ENCODE results near the gene PRMT7. TPM values are rescaled to one million over a fixed set of nuclear protein-coding genes. Genes with fewer than 3 reads are reported as not detected.

PRMT7 gene
- total RNA-seq, 2 experiments from 2014 or later: 50.4 to 52.2 TPM

DNA sequence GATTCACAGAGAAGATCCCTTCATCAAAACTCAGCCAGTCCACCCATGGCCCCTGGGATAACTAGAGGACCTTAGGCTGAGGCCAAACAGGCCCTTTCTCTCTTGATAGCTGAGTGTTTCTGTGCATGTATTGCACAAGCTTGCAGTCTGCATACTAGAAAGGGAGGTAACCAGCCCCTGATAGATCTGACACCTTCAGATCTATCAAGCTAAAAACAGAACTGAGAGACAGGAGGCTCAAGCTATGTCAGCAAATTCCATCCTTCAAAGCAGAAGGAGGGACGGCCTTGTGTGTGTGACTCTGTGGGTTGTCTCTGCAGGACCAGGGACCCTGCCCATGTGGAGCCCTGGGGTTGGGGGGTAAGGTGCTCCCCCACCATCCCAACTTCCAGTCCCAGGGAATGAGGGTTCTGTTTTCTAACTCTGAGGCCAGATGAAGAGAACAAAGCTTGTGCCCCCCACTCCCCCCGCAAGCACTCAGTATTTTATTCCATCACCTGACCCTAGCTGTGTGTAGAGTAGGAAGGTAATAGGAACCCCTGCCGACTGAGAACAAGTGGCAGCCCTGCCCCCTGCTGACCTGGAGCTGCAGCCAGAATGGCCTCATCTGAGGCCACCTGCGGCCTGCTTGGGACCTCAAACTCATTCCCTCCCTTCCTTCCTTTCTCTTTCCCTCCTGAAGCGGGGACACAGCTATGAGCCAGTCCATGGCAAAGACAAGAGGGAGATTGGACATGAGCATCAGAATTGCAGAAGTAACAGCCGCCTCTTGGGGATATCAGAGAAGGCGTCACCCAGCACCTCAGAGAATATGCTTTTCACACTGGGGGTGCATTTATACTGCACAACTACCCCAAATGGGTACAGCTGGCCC lies 73.7 kb downstream of the PRMT7 start:
- Mint-ChIP-seq H3K27ac (no peak overlapping the region), H3K9me3 (no peaks in the 10 kb centered on the region), H3K4me3 (no peak overlapping the region), H3K27me3 (peaks cover 16% of the 10 kb centered on the region), H3K4me1 (peaks cover 11% of the 10 kb centered on the region), H3K36me3 (ENCODE audit: low read depth) (no peaks in the 10 kb centered on the region)
- CTCF ChIA-PET: interaction anchor here (0.6 to 1.3 kb wide), 5 partner anchors 12 to 291 kb away, joined by 3 to 5 read pairs (median 3); no protein-coding TSS in a partner anchor
- no peak for DNase-seq
- POLR2A ChIA-PET: interaction anchor here (1.1 to 1.9 kb wide), 2 partner anchors 13 to 28 kb away, joined by 4 to 5 read pairs; no protein-coding TSS in a partner anchor

DNA sequence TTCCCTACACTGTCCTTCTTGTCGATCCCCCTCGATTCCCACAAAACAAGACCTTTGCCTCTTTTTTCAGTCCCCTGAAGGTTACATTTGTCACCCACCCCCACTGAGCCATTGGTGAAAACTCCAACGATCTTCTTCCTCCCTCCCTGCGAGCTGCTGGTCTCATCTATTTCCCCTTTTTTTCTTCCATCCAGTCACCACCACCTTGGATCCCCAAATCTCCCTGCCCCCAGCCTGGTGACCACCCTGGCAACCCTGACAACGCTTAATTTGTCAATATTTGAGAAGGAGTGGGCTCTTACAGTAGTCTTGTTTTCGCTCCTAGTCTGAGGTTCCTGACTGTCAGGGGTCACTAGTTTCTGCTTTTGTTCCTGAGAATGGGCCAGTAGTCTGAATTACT lies 74.6 kb downstream of the PRMT7 start:
- DNase-seq: no peak
- CTCF ChIA-PET: no interaction called here
- POLR2A ChIA-PET: interaction anchor here (1.1 to 1.9 kb wide), 2 partner anchors 14 to 29 kb away, joined by 4 to 5 read pairs; no protein-coding TSS in a partner anchor
- Mint-ChIP-seq H3K4me3 (no peak overlapping the region), H3K27ac (no peak overlapping the region), H3K4me1 (peaks cover 7% of the 10 kb centered on the region), H3K36me3 (ENCODE audit: low read depth) (no peaks in the 10 kb centered on the region), H3K9me3 (no peaks in the 10 kb centered on the region), H3K27me3 (peaks cover 16% of the 10 kb centered on the region)

DNA sequence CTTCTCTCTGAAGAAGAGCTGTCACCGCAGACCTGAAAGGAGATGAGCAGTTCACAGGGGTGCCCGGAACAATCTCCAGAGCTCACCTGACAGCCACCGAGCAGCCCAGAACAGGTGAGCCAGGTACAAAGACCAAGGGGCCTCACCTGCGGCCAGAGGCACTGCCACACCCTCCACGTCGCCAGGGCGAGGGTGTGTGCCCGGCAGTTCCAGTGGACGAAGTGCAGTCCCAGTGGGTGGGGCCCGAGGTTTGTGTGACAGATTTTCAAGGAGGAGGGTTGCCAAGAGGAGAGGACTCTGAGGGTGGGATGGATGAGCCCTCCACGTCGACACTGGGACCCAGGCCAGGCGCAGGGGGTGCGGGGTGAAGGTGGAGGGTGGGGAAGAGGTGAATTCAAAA lies 75.8 kb downstream of the PRMT7 start:
- Mint-ChIP-seq H3K4me3 (no peak overlapping the region), H3K4me1 (peaks cover 7% of the 10 kb centered on the region), H3K27ac (no peak overlapping the region), H3K36me3 (ENCODE audit: low read depth) (no peaks in the 10 kb centered on the region), H3K27me3 (peaks cover 20% of the 10 kb centered on the region), H3K9me3 (no peaks in the 10 kb centered on the region)
- ChIA-PET POLR2A (no interaction called here), CTCF (interaction anchor here (1.0 kb wide), 1 partner anchor 134 kb away, joined by 3 read pairs; no protein-coding TSS in a partner anchor)
- DNase-seq: no peak

DNA sequence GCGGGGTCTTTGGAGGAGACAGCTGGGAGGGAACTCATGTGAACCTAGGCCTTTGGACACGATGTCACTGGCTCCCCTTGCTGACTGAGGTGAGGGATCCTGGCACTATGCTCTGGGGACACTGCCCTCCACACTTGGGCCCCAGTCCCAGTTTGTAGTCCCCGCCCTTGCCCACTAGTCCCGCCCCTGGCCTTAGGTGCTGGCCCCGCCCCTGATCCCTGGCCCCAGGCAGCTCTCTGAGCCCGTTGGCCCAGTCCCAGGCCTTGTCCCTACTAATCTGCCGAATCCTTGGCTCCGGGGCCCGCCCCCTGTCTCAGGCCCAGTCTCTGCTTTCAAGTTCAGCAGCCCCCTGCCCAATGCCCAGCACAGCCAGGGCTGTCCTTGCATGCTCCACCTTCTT lies 76.5 kb downstream of the PRMT7 start:
- no peaks in the 10 kb centered on the region for H3K36me3 Mint-ChIP-seq (ENCODE audit: low read depth)
- H3K9me3 Mint-ChIP-seq: no peaks in the 10 kb centered on the region
- no peak overlapping the region for H3K4me3 Mint-ChIP-seq
- ChIA-PET CTCF (no interaction called here), POLR2A (no interaction called here)
- H3K27ac Mint-ChIP-seq: no peak overlapping the region
- no peak for DNase-seq
- H3K27me3 Mint-ChIP-seq: peaks cover 20% of the 10 kb centered on the region
- peaks cover 7% of the 10 kb centered on the region for H3K4me1 Mint-ChIP-seq

DNA sequence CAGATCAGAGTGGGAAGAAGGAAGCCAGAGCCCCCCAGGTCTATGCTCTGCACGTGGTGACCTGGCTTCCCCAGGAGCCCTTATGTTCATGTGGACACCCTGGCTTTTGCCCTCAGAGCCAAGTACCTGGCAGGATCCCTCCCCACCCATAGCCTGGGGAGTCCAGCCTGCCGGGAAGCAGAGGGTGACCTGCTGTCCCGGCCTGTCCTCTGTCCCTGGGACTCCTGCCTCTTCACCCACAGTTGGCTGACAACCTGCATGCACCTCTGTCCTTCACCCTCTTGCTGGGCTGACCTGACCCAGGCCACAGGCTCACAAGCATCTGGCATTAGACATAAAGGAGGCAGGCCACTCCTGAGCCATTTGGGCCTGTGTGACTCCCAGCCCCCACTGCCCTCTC lies 77.3 kb downstream of the PRMT7 start:
- H3K4me3 Mint-ChIP-seq: no peak overlapping the region
- no peak overlapping the region for H3K27ac Mint-ChIP-seq
- no peaks in the 10 kb centered on the region for H3K36me3 Mint-ChIP-seq (ENCODE audit: low read depth)
- peaks cover 20% of the 10 kb centered on the region for H3K27me3 Mint-ChIP-seq
- no peaks in the 10 kb centered on the region for H3K9me3 Mint-ChIP-seq
- POLR2A ChIA-PET: no interaction called here
- H3K4me1 Mint-ChIP-seq: peaks cover 7% of the 10 kb centered on the region
- CTCF ChIA-PET: no interaction called here
- no peak for DNase-seq

DNA sequence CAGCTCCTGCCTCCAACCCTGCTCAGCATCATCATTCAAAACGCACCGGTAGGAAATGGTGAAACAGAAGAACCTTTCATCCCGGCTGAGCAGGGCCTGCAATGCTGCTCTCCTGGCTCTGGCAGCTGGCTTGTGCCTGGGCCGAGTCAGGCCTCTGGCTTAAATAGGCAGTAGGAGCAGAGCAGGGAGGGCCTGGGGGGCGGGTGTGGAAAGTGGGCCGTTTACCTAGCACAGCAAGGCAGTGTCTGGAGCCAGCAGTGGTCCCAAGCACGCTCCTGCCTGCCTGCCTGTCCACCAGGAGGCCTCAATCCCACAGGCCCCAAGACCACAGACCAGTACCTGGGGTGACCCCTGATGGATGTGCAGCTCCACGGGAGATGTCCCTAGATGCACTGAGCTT lies 78.2 kb downstream of the PRMT7 start:
- peaks cover 23% of the 10 kb centered on the region for H3K27me3 Mint-ChIP-seq
- POLR2A ChIA-PET: no interaction called here
- H3K9me3 Mint-ChIP-seq: no peaks in the 10 kb centered on the region
- H3K27ac Mint-ChIP-seq: no peak overlapping the region
- H3K36me3 Mint-ChIP-seq (ENCODE audit: low read depth): no peaks in the 10 kb centered on the region
- no peak for DNase-seq
- H3K4me3 Mint-ChIP-seq: no peak overlapping the region
- H3K4me1 Mint-ChIP-seq: peaks cover 4% of the 10 kb centered on the region
- CTCF ChIA-PET: no interaction called here

DNA sequence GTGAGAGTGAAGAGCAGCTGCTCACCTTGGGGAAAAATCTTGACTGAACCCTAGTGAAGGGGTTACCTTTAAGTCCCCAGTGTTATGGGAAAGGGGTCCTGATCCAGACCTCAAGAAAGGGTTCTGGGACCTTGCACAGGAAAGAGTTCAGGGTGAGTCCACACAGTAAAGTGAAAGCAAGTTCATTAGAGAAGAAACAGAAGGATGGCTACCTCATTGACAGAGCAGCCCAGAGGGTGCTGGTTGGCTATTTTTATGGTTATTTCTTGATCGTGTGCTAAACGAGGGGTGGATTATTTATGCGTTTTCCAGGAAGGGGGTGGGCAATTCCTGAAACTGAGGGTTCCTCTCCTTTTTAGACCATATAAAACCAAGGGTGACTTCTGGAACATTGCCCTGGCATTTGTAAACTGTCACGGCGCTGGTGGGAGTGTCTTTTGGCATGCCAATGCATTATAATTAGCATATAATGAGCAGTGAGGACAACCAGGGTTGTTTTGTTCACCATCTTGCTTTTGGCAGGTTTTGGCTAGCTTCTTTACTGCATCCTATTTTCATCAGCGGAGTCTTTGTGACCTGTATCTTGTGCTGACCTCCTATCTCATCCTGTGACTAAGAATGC lies 79.0 kb downstream of the PRMT7 start:
- peaks cover 21% of the 10 kb centered on the region for H3K27me3 Mint-ChIP-seq
- no peaks in the 10 kb centered on the region for H3K4me1 Mint-ChIP-seq
- H3K4me3 Mint-ChIP-seq: no peak overlapping the region
- no peaks in the 10 kb centered on the region for H3K36me3 Mint-ChIP-seq (ENCODE audit: low read depth)
- no peaks in the 10 kb centered on the region for H3K9me3 Mint-ChIP-seq
- CTCF ChIA-PET: no interaction called here
- H3K27ac Mint-ChIP-seq: no peak overlapping the region
- DNase-seq: no peak
- POLR2A ChIA-PET: interaction anchor here (1.8 kb wide), 1 partner anchor 11 kb away, joined by 5 read pairs; no protein-coding TSS in a partner anchor

DNA sequence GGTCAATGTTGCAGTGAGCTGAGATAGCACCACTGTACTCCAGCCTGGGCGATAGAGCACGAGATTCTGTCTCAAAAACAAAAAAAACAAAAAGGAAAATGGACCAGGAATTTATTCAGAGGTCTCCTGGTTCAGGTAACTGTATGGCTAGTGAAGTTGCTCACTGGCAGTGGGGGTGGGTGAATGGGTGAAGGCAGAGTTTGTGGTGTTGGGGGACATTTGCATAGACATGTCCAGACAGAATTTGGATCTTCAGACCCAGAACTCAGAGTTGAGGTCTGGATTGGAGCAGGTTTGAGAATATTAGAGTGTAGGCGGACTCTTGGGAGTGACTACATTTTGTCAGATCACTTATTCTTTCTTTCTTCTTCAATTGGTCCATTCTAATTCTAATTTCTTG lies 82.5 kb downstream of the PRMT7 start:
- Mint-ChIP-seq H3K9me3 (no peaks in the 10 kb centered on the region), H3K27me3 (peaks cover 21% of the 10 kb centered on the region), H3K4me3 (no peak overlapping the region), H3K4me1 (peaks cover 7% of the 10 kb centered on the region), H3K36me3 (ENCODE audit: low read depth) (no peaks in the 10 kb centered on the region), H3K27ac (no peak overlapping the region)
- ChIA-PET POLR2A (interaction anchor here (1.2 kb wide), 1 partner anchor 42 kb away, joined by 3 read pairs; no protein-coding TSS in a partner anchor), CTCF (interaction anchor here (1.3 to 4.6 kb wide), 3 partner anchors 37 to 128 kb away, joined by 3 to 40 read pairs (median 33); no protein-coding TSS in a partner anchor)
- DNase-seq: no peak

DNA sequence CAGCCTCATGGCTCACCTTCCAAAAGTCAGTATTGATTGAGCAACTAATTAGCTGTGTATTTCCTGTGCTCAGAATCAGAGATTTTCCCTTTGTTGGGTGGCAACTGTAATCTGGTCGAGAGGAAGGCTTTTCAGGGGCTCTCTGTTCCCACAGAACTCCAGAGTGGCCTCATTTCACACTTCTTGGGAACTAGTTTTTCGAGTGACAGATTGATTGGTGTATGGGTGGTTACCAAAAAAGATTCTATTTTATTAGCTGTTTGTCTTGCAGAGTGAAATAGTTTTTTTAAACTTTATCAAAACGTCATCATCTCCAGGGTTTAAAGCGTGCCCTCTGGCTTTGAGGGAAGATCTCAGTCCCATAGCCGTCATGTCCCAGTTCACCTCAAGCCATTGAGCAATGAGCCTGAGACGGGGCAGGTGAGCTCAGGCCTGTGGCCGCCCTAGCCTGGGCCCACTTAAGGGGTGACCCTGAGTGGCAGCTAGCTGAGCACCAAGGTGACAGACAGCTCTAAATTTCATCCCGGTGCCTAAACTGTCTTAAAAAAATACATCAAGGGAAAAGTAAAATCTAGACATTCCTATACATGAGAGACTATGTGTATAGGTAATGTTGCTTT lies 84.5 kb downstream of the PRMT7 start:
- CTCF ChIA-PET: interaction anchor here (0.8 to 4.6 kb wide), 14 partner anchors 14 to 131 kb away, joined by 3 to 40 read pairs (median 4); partner anchors contain the start of genes SLC7A6 and SMPD3
- H3K4me3 Mint-ChIP-seq: no peak overlapping the region
- no peak overlapping the region for H3K27ac Mint-ChIP-seq
- H3K4me1 Mint-ChIP-seq: peaks cover 9% of the 10 kb centered on the region
- no peaks in the 10 kb centered on the region for H3K36me3 Mint-ChIP-seq (ENCODE audit: low read depth)
- DNase-seq: no peak
- POLR2A ChIA-PET: interaction anchor here (0.9 to 1.6 kb wide), 2 partner anchors 13 to 115 kb away, joined by 3 to 6 read pairs; no protein-coding TSS in a partner anchor
- H3K27me3 Mint-ChIP-seq: peaks cover 21% of the 10 kb centered on the region
- no peaks in the 10 kb centered on the region for H3K9me3 Mint-ChIP-seq

DNA sequence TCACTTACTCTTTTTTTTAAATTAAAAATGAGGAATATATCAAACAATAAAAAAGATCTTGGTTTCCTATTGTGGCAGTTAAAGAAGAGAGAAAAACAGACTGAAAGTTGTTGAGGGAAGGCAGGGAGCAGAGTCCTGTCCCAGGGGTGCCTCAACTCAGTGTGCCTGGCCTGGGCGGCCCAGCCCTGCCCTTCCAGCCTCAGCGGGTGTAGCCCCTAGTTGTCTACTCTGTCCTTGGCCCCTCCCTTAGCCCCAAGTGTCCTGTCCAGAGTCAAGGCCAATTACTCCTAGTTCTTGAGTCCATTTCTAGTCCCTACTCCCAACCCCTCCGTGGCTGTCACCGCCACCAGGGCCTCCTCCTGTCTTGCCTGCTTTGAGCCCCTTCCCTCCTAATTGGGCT lies 85.0 kb downstream of the PRMT7 start:
- no peak overlapping the region for H3K4me3 Mint-ChIP-seq
- POLR2A ChIA-PET: interaction anchor here (0.7 to 1.6 kb wide), 4 partner anchors 12 to 125 kb away, joined by 3 to 6 read pairs (median 4); no protein-coding TSS in a partner anchor
- H3K27me3 Mint-ChIP-seq: peaks cover 19% of the 10 kb centered on the region
- H3K27ac Mint-ChIP-seq: no peak overlapping the region
- H3K36me3 Mint-ChIP-seq (ENCODE audit: low read depth): no peaks in the 10 kb centered on the region
- no peak for DNase-seq
- H3K4me1 Mint-ChIP-seq: peaks cover 12% of the 10 kb centered on the region
- no peaks in the 10 kb centered on the region for H3K9me3 Mint-ChIP-seq
- CTCF ChIA-PET: interaction anchor here (0.8 to 4.6 kb wide), 22 partner anchors 14 to 133 kb away, joined by 3 to 40 read pairs (median 6); partner anchors contain the start of gene SMPD3

DNA sequence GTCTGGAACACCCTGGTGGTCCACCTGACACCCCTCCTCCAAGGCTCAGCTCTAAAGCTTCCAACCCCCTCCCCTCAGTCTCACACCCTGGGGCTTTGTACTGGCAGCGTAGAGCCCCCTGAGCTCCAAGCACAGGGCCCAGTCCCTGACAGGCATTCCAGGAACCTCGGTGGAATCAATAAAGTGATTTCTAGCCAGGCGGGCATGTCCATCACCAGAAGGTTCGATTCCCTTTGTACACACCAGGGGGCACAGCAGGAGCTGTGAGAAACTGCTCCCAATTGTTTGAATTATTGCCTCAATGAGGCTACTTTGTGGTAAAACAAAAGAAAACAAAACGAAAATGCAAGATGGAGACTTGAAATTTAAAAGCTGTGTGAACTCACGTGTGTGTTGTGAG lies 85.7 kb downstream of the PRMT7 start:
- POLR2A ChIA-PET: interaction anchor here (0.7 to 1.2 kb wide), 3 partner anchors 11 to 124 kb away, joined by 3 to 5 read pairs (median 3); no protein-coding TSS in a partner anchor
- DNase-seq: peak; percentile 58
- CTCF ChIA-PET: interaction anchor here (0.6 to 4.6 kb wide), 33 partner anchors 10 to 450 kb away, joined by 3 to 40 read pairs (median 5); partner anchors contain the start of gene SLC7A6
- H3K36me3 Mint-ChIP-seq (ENCODE audit: low read depth): no peaks in the 10 kb centered on the region
- no peak overlapping the region for H3K4me3 Mint-ChIP-seq
- H3K4me1 Mint-ChIP-seq: peaks cover 18% of the 10 kb centered on the region
- H3K27me3 Mint-ChIP-seq: peaks cover 14% of the 10 kb centered on the region
- no peak overlapping the region for H3K27ac Mint-ChIP-seq
- H3K9me3 Mint-ChIP-seq: no peaks in the 10 kb centered on the region

DNA sequence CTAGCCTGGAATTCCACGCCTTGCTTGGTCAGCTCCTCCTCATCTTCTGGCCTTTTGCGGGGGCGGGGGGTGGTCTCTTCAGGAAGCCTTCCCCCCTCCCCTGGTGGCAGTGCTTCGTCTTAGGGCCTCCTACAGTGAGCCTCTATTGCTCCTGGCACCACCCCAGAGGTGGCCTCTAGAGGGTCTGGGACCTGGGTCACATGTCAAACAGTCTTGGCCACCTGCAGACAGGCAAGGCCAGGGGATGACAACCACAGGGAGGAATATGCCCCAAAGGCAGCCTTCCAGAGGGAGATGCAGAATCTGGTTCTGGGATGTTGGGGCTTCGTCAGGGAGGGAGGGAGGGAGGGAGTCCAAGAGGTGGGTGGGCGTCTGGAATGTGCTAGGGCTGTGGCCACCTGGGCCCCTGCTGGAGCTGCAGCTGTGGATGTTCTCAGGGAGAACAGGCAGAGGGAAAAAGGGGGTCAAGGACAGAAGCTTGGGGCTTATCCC lies 86.9 kb downstream of the PRMT7 start:
- H3K27ac Mint-ChIP-seq: no peak overlapping the region
- peaks cover 18% of the 10 kb centered on the region for H3K4me1 Mint-ChIP-seq
- H3K27me3 Mint-ChIP-seq: peaks cover 17% of the 10 kb centered on the region
- H3K36me3 Mint-ChIP-seq (ENCODE audit: low read depth): no peaks in the 10 kb centered on the region
- no peak for DNase-seq
- CTCF ChIA-PET: interaction anchor here (0.8 to 1.7 kb wide), 8 partner anchors 14 to 135 kb away, joined by 3 to 15 read pairs (median 4); partner anchors contain the start of gene SLC7A6
- no peaks in the 10 kb centered on the region for H3K9me3 Mint-ChIP-seq
- POLR2A ChIA-PET: interaction anchor here (1.1 kb wide), 1 partner anchor 20 kb away, joined by 3 read pairs; no protein-coding TSS in a partner anchor
- no peak overlapping the region for H3K4me3 Mint-ChIP-seq

Data from activated CD4-positive, alpha-beta memory T cell treated with anti-CD3 and anti-CD28 coated beads, Interleukin-2, amount 10 ng/mL, durations not matched to agents 7 days and 5 days (primary cell).